Measurements from ENCODE around the gene RHOBTB1. TPM values are rescaled to one million over a fixed set of nuclear protein-coding genes. Genes with fewer than 3 reads are reported as not detected.

RHOBTB1 gene
- polyA plus RNA-seq, 1 experiment, result 17.3 TPM

GRCh38 chr10:60942134-60942787 is 1.7 kb downstream of the RHOBTB1 start:
- POLR2A ChIA-PET, result no interaction called here
- peak overlapping the region; percentile 83 for H3K4me3 ChIP-seq (ENCODE audit: low read depth, low read length)
- no peak for TF ChIP-seq CTCF (IDR thresholded peaks at IDR 0.05; ENCODE audit: insufficient read depth, low read depth, low read length)
- CTCF ChIA-PET, result interaction anchor here (0.6 to 1.8 kb wide), 5 partner anchors 9 to 123 kb away, joined by 3 to 6 read pairs (median 6); no protein-coding TSS in a partner anchor
- H3K36me3 ChIP-seq (ENCODE audit: control insufficient read depth, insufficient read depth, low read length), result no peaks in the 10 kb centered on the region; the same call in none of the 2 replicates
- DNase-seq (ENCODE audit: low read depth), result no peak
- H3K27me3 ChIP-seq (ENCODE audit: control insufficient read depth, insufficient read depth, low read length), result no peaks in the 10 kb centered on the region

- TF ChIP-seq CTCF (IDR thresholded peaks at IDR 0.05; ENCODE audit: insufficient read depth, low read depth, low read length), result no peak
- POLR2A ChIA-PET, result no interaction called here
- Histone ChIP-seq H3K4me3 (ENCODE audit: low read depth, low read length) (no peak overlapping the region), H3K36me3 (ENCODE audit: control insufficient read depth, insufficient read depth, low read length) (no peaks in the 10 kb centered on the region; the same call in none of the 2 replicates), H3K27me3 (ENCODE audit: control insufficient read depth, insufficient read depth, low read length) (no peaks in the 10 kb centered on the region)
- CTCF ChIA-PET, result no interaction called here
- no peak for DNase-seq (ENCODE audit: low read depth)
Observed at GRCh38 chr10:60940446-60940845, 3.5 kb downstream of the RHOBTB1 start.

- DNase-seq (ENCODE audit: low read depth), result peak; percentile 39
- ChIA-PET CTCF (no interaction called here), POLR2A (no interaction called here)
- TF ChIP-seq CTCF (IDR thresholded peaks at IDR 0.05; ENCODE audit: insufficient read depth, low read depth, low read length), result no peak
- no peaks in the 10 kb centered on the region for H3K27me3 ChIP-seq (ENCODE audit: control insufficient read depth, insufficient read depth, low read length)
- no peak overlapping the region for H3K4me3 ChIP-seq (ENCODE audit: low read depth, low read length)
- no peaks in the 10 kb centered on the region; the same call in none of the 2 replicates for H3K36me3 ChIP-seq (ENCODE audit: control insufficient read depth, insufficient read depth, low read length)
Observed at GRCh38 chr10:60937784-60938654, 6.0 kb downstream of the RHOBTB1 start.

GRCh38 chr10:60937022-60937421 is 7.0 kb downstream of the RHOBTB1 start:
- ChIA-PET POLR2A (no interaction called here), CTCF (no interaction called here)
- no peak for TF ChIP-seq CTCF (IDR thresholded peaks at IDR 0.05; ENCODE audit: insufficient read depth, low read depth, low read length)
- DNase-seq (ENCODE audit: low read depth), result no peak
- no peak overlapping the region for H3K4me3 ChIP-seq (ENCODE audit: low read depth, low read length)
- no peaks in the 10 kb centered on the region; the same call in none of the 2 replicates for H3K36me3 ChIP-seq (ENCODE audit: control insufficient read depth, insufficient read depth, low read length)
- H3K27me3 ChIP-seq (ENCODE audit: control insufficient read depth, insufficient read depth, low read length), result no peaks in the 10 kb centered on the region

All from BJ (cell line).